WERI-Rb-1 (cell line): ENCODE measurements around the gene RASA2.

Source experiments
- DNase-seq: peaks from one replicate; pipeline ENCODE4 v3.0.0-alpha.2; 2020
- H3K27ac ChIP-seq: fragments of 250-450 bp; sonication (Bioruptor Pico); 2 replicates; pipeline ENCODE4 v1.5.1; 2020; ENCODE audit warnings: mild to moderate bottlenecking, moderate library complexity
- H3K27me3 ChIP-seq: fragments of 250-450 bp; sonication (Bioruptor Pico); 2 replicates; pipeline ENCODE4 v1.5.1; 2021; ENCODE audit warnings: mild to moderate bottlenecking, low read depth, moderate library complexity; ENCODE audit not compliant: insufficient read depth, severe bottlenecking
- H3K36me3 ChIP-seq: fragments of 250-450 bp; sonication (Bioruptor Pico); 2 replicates; pipeline ENCODE4 v1.5.1; 2020; ENCODE audit warnings: mild to moderate bottlenecking, moderate library complexity
- H3K4me3 ChIP-seq: 2 replicates; pipeline ENCODE4 v1.5.1; 2011; ENCODE audit warnings: low read depth, mild to moderate bottlenecking, control low read depth, low read length
- H3K9me3 ChIP-seq: fragments of 250-450 bp; sonication (Bioruptor Pico); 2 replicates; pipeline ENCODE4 v1.5.1; 2021; ENCODE audit warnings: mild to moderate bottlenecking, moderate library complexity; ENCODE audit not compliant: severe bottlenecking
- TF ChIP-seq, protein P1 (sequence below): IDR thresholded peaks from 2 replicates; pipeline ENCODE4 v1.5.1; 2011; ENCODE audit warnings: low read depth, mild to moderate bottlenecking, control low read depth, inconsistent platforms, low read length

The RASA2 gene

GRCh38 chr3:141600331-141600730, 113.5 kb downstream of the RASA2 start:
- TF ChIP-seq, protein P1, sequence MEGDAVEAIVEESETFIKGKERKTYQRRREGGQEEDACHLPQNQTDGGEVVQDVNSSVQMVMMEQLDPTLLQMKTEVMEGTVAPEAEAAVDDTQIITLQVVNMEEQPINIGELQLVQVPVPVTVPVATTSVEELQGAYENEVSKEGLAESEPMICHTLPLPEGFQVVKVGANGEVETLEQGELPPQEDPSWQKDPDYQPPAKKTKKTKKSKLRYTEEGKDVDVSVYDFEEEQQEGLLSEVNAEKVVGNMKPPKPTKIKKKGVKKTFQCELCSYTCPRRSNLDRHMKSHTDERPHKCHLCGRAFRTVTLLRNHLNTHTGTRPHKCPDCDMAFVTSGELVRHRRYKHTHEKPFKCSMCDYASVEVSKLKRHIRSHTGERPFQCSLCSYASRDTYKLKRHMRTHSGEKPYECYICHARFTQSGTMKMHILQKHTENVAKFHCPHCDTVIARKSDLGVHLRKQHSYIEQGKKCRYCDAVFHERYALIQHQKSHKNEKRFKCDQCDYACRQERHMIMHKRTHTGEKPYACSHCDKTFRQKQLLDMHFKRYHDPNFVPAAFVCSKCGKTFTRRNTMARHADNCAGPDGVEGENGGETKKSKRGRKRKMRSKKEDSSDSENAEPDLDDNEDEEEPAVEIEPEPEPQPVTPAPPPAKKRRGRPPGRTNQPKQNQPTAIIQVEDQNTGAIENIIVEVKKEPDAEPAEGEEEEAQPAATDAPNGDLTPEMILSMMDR = no peak
- peaks cover 5% of the 10 kb centered on the region for H3K36me3 ChIP-seq
- no peak for DNase-seq

GRCh38 chr3:141602706-141603105, 115.9 kb downstream of the RASA2 start:
- Histone ChIP-seq H3K9me3 (peaks cover 6% of the 10 kb centered on the region), H3K36me3 (no peaks in the 10 kb centered on the region; the same call in 1 of the 2 replicates), H3K27ac (no peak overlapping the region), H3K27me3 (no peaks in the 10 kb centered on the region), H3K4me3 (no peak overlapping the region)
- no peak for DNase-seq
- TF ChIP-seq, protein P1 = no peak

More at GRCh38 chr3:141600331-141600730, 113.5 kb downstream of the RASA2 start:
- H3K27ac ChIP-seq = no peak overlapping the region
- H3K9me3 ChIP-seq = peaks cover 6% of the 10 kb centered on the region
- no peak overlapping the region for H3K4me3 ChIP-seq
- no peaks in the 10 kb centered on the region for H3K27me3 ChIP-seq

- Histone ChIP-seq H3K9me3 (peaks cover 6% of the 10 kb centered on the region), H3K27ac (no peak overlapping the region), H3K4me3 (no peak overlapping the region), H3K36me3 (peaks cover 8% of the 10 kb centered on the region; the same call in 1 of the 2 replicates), H3K27me3 (no peaks in the 10 kb centered on the region)
- no peak for DNase-seq
- TF ChIP-seq, protein P1 = no peak
Observed at GRCh38 chr3:141603473-141604035, 116.7 kb downstream of the RASA2 start.

GRCh38 chr3:141605883-141606282, 119.1 kb downstream of the RASA2 start:
- Histone ChIP-seq H3K4me3 (no peak overlapping the region), H3K36me3 (peaks cover 27% of the 10 kb centered on the region), H3K27ac (no peak overlapping the region), H3K9me3 (peaks cover 6% of the 10 kb centered on the region), H3K27me3 (no peaks in the 10 kb centered on the region)
- TF ChIP-seq, protein P1 = no peak
- DNase-seq = no peak

DNA sequence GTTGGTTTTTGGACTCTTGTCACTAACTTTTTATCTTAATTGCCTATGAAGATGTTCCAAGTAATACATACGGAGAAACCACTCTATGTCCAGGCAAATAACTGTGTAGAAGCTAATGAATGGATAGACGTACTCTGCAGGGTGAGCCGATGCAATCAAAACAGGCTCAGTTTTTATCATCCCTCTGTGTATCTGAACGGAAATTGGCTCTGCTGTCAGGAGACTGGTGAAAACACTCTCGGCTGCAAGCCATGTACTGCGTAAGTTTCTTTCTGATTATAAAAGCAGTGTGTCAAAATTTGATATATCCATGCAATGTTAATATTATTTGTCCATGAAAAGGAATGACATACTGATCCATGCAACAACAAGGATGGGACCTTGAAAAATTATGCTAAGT, 121.6 kb downstream of the RASA2 start:
- peaks cover 38% of the 10 kb centered on the region for H3K36me3 ChIP-seq

DNA sequence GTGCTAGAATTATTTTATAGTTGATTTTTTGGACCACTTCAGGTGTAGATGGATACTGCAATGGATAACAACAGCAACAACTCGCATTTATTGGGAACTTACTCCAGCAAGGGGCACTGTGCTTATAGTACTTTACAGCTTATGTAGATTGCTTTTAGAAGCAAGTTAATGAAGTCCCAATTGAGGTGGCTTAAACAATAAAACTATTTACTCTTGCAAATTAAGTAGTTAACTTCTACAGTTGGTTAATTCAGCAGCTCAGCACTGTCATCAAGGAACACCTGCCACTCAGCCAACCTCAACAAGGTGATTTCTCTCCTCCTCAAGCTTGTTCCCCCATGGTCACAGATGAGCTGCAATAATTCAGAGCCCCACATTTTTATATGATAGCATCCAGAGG, 124.1 kb downstream of the RASA2 start:
- no peak overlapping the region for H3K4me3 ChIP-seq
- no peaks in the 10 kb centered on the region for H3K9me3 ChIP-seq
- TF ChIP-seq, protein P1 = no peak
- H3K36me3 ChIP-seq = peaks cover 38% of the 10 kb centered on the region
- no peak for DNase-seq
- H3K27me3 ChIP-seq = no peaks in the 10 kb centered on the region
- H3K27ac ChIP-seq = no peak overlapping the region

More for the DNA sequence above, 121.6 kb downstream of the RASA2 start:
- no peaks in the 10 kb centered on the region for H3K9me3 ChIP-seq
- H3K4me3 ChIP-seq = no peak overlapping the region
- no peaks in the 10 kb centered on the region for H3K27me3 ChIP-seq
- TF ChIP-seq, protein P1 = no peak
- no peak for DNase-seq
- no peak overlapping the region for H3K27ac ChIP-seq
